Fibroblast of gingiva (primary cell): Measurements from ENCODE around the gene NOLC1.

Experiments
- DNase-seq: peaks from one replicate; pipeline ENCODE4 v3.0.0-alpha.2; 2011; ENCODE audit warnings: low read depth

Gene NOLC1

GRCh38 chr10:102121739-102122372, 30.3 kb upstream of the NOLC1 start:
- DNase-seq = no peak

- DNase-seq = no peak
Measured at GRCh38 chr10:102122450-102122849, 29.7 kb upstream of the NOLC1 start.

- DNase-seq = no peak
Measured at GRCh38 chr10:102123223-102123622, 29.0 kb upstream of the NOLC1 start.

GRCh38 chr10:102131286-102132170, 20.7 kb upstream of the NOLC1 start:
- no peak for DNase-seq

- DNase-seq = no peak
Measured at GRCh38 chr10:102132193-102132562, 20.0 kb upstream of the NOLC1 start.

GRCh38 chr10:102132563-102133372, 19.4 kb upstream of the NOLC1 start, which contains the start of gene PPRC1:
Gene PPRC1 (plus strand): TSS chr10:102133040. CDS start chr10:102133069, 29 bp downstream.
- DNase-seq = peak; percentile 99

- peak; percentile 66 for DNase-seq
Measured at GRCh38 chr10:102133373-102134195, 18.6 kb upstream of the NOLC1 start.

GRCh38 chr10:102134416-102134815, 17.8 kb upstream of the NOLC1 start:
- DNase-seq = no peak

- DNase-seq = no peak
Measured at GRCh38 chr10:102135956-102136526, 16.1 kb upstream of the NOLC1 start.

GRCh38 chr10:102139281-102140110, 12.7 kb upstream of the NOLC1 start:
- no peak for DNase-seq

- DNase-seq = no peak
Measured at GRCh38 chr10:102140218-102140617, 12.0 kb upstream of the NOLC1 start.

- no peak for DNase-seq
Measured at GRCh38 chr10:102140913-102141540, 11.2 kb upstream of the NOLC1 start.

GRCh38 chr10:102141583-102142107, 10.5 kb upstream of the NOLC1 start:
- DNase-seq = no peak

- no peak for DNase-seq
Measured at GRCh38 chr10:102146971-102147428, 5.2 kb upstream of the NOLC1 start.

- no peak for DNase-seq
Measured at GRCh38 chr10:102147561-102147960, 4.6 kb upstream of the NOLC1 start.

- DNase-seq = no peak
Measured at GRCh38 chr10:102148275-102148674, 3.9 kb upstream of the NOLC1 start.

- DNase-seq = peak; percentile 17
Measured at GRCh38 chr10:102150970-102151773, 1.0 kb upstream of the NOLC1 start.

GRCh38 chr10:102152545-102152890, 329 bp downstream of the NOLC1 start:
- DNase-seq = no peak
